ENCODE measurements around the gene FBXO34. TPM values are rescaled to one million over a fixed set of nuclear protein-coding genes. Genes with fewer than 3 reads are reported as not detected.

FBXO34 gene
- total RNA-seq, 2 donors from 2014 or later, result 39.8 to 70.9 TPM

DNA sequence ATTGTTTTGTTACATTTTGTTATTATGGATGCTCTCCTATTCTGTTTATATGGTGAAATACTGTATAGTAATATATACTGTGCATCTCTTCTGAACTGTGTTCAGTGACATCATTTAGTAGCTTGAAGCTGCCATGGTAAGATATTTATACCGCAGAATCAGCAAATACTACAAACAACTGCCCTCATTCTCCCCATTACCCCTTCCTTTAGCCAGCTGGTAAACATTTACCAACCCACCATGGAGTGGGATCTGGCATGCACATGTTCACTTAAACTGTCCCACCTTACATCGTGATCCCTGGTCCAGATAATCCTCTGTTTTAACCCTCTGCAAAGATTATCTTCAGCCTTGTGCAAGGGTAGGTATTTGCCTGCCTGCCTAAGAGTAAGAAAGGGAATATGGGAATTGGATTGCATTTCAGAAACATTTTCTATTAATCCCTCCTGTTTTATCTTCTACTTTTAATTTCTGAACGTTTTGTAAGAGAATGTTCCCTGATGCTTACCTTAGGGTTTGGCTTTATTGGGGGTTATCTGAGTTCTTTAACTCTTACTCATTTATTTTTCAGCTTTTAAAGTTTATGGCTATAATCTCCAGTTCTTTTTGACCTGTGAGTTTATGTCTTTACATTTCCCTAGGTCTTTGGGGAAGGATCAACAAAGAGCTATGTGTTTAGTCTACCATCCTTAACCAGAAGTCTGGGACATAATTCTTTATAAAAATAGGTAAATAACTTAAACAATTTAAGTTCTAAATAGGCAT, 46.5 kb downstream of the FBXO34 start:
- Histone ChIP-seq H3K36me3 (no peaks in the 10 kb centered on the region), H3K27me3 (no peaks in the 10 kb centered on the region), H3K9ac (ENCODE audit: low read depth in 2 of 2, low read length in 2 of 2) (peak overlapping the region in 1 of 2 donors; percentile 70), H3K4me1 (peaks cover 4% of the 10 kb centered on the region), H3K9me3 (no peaks in the 10 kb centered on the region), H3K4me3 (no peak overlapping the region), H3K27ac (peak overlapping the region; percentile 75)
- TF ChIP-seq, protein P1, sequence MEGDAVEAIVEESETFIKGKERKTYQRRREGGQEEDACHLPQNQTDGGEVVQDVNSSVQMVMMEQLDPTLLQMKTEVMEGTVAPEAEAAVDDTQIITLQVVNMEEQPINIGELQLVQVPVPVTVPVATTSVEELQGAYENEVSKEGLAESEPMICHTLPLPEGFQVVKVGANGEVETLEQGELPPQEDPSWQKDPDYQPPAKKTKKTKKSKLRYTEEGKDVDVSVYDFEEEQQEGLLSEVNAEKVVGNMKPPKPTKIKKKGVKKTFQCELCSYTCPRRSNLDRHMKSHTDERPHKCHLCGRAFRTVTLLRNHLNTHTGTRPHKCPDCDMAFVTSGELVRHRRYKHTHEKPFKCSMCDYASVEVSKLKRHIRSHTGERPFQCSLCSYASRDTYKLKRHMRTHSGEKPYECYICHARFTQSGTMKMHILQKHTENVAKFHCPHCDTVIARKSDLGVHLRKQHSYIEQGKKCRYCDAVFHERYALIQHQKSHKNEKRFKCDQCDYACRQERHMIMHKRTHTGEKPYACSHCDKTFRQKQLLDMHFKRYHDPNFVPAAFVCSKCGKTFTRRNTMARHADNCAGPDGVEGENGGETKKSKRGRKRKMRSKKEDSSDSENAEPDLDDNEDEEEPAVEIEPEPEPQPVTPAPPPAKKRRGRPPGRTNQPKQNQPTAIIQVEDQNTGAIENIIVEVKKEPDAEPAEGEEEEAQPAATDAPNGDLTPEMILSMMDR (IDR thresholded peaks at IDR 0.05), result no peak
- DNase-seq, result no peak
- intact Hi-C loops (cut with DNase I), result no loop called here

DNA sequence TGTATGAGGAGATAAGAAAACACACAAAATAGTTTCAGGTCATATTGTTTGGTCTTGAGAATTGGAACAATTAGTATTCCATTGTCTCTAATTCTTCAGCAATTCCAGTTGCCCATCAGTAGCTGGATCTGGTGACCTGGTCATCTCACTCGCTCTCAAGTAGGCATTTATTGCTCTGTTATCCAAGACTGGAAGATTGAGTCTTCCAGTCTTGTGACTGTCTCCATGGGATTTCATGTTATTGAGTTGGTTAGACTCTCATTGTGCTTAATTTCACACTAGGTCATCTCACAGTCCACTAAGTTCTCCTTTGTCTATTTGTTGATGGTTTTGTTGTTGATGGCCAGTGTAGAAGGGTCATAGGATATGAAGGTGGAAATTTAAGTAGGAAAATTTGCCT, 47.5 kb downstream of the FBXO34 start:
- Histone ChIP-seq H3K36me3 (no peaks in the 10 kb centered on the region), H3K4me1 (peaks cover 4% of the 10 kb centered on the region), H3K27ac (no peak overlapping the region), H3K9me3 (no peaks in the 10 kb centered on the region), H3K27me3 (no peaks in the 10 kb centered on the region), H3K4me3 (no peak overlapping the region), H3K9ac (ENCODE audit: low read depth in 2 of 2, low read length in 2 of 2) (peak overlapping the region in 1 of 2 donors; percentile 21)
- TF ChIP-seq, protein P1 (IDR thresholded peaks at IDR 0.05), result no peak
- intact Hi-C loops (cut with DNase I), result no loop called here
- no peak for DNase-seq

DNA sequence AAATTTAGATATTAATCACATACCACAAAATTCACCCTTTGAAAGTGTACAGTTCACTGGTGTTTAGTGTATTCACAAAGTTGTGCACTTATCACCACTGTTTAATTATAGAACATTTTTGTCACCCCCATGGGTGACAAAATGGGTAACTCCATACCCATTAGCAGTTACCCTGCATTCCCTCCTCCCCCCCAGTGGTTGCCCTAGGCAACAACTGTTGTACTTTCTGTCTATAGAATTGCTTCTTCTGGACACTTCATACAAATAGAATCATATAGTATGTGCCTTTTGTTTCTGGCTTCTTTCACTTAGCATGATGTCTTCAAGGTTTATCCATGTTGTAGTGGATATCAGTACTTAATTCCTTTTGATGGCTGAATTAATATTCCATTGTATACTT, 52.7 kb downstream of the FBXO34 start:
- Histone ChIP-seq H3K9ac (ENCODE audit: low read depth in 2 of 2, low read length in 2 of 2) (no peak overlapping the region), H3K36me3 (no peaks in the 10 kb centered on the region), H3K27ac (no peak overlapping the region), H3K4me3 (no peak overlapping the region), H3K9me3 (no peaks in the 10 kb centered on the region), H3K4me1 (no peaks in the 10 kb centered on the region), H3K27me3 (no peaks in the 10 kb centered on the region)
- TF ChIP-seq, protein P1 (IDR thresholded peaks at IDR 0.05), result no peak
- DNase-seq, result no peak
- intact Hi-C loops (cut with DNase I), result no loop called here

DNA sequence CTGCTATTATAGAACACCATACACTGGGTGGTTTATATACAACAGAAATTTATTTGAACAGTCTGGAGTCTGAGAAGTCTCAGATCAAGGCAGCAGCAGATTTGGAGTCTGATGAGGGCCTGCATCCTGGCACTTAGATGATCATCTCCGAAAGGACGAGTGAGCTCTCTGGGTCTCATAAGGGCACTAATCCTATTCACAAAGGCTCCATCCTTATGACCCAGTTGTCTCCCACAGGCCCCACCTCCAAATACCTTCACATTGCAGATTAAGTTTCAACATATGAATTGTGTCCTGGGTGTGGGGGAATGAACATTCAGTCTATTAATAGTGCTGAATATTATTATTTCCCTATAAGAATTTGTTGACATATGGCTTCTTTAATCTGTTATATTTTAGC, 53.6 kb downstream of the FBXO34 start:
- H3K4me1 ChIP-seq, result no peaks in the 10 kb centered on the region
- intact Hi-C loops (cut with DNase I), result no loop called here

DNA sequence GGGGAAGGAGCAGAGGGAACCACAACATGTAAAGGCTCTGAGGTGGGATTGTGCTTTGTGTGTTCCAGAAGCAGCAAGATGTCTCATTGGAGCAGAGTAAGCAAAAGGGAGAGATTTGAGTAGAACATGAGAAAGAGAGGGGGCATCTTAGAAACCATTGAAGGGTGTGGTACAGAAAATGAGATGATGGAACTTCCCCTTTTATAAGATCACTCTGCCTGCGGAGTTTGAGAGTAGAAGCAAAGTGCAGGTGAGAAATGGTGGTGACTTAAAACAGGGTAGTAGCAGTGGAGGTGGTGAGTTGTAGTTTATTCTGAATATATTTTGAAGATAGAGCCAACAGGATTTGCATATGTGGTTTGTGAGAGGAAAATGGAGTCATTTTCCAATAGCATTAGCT, 56.0 kb downstream of the FBXO34 start:
- no peaks in the 10 kb centered on the region for H3K9me3 ChIP-seq

More for the DNA sequence above, 53.6 kb downstream of the FBXO34 start:
- no peak for DNase-seq
- no peak overlapping the region for H3K4me3 ChIP-seq
- TF ChIP-seq, protein P1 (IDR thresholded peaks at IDR 0.05), result no peak
- no peak overlapping the region for H3K27ac ChIP-seq
- no peaks in the 10 kb centered on the region for H3K9me3 ChIP-seq
- no peaks in the 10 kb centered on the region for H3K27me3 ChIP-seq
- no peaks in the 10 kb centered on the region for H3K36me3 ChIP-seq
- no peak overlapping the region for H3K9ac ChIP-seq (ENCODE audit: low read depth in 2 of 2, low read length in 2 of 2)

More for the DNA sequence above, 56.0 kb downstream of the FBXO34 start:
- Histone ChIP-seq H3K9ac (ENCODE audit: low read depth in 2 of 2, low read length in 2 of 2) (no peak overlapping the region), H3K27ac (no peak overlapping the region), H3K4me3 (no peak overlapping the region), H3K4me1 (peaks cover 3% of the 10 kb centered on the region), H3K27me3 (no peaks in the 10 kb centered on the region), H3K36me3 (no peaks in the 10 kb centered on the region)
- intact Hi-C loops (cut with DNase I), result no loop called here
- TF ChIP-seq, protein P1 (IDR thresholded peaks at IDR 0.05), result no peak
- no peak for DNase-seq

Measured in colonic mucosa (tissue), 4 donors.